Hepatocyte (in vitro differentiated cells): ENCODE measurements around the gene SHROOM3.

ENCODE experiments used
- CTCF ChIP-seq: fragments of 200-600 bp; sonication (generic); IDR thresholded peaks from 2 replicates; pipeline ENCODE4 v1.5.1; 2016; ENCODE audit warnings: antibody characterized with exemption, mild to moderate bottlenecking; ENCODE audit not compliant: poor library complexity
- EZH2phosphoT487 ChIP-seq: fragments of 200-600 bp; sonication (generic); IDR thresholded peaks from one replicate; pipeline ENCODE4 v1.6.1; 2018; ENCODE audit warnings: antibody characterized with exemption, mild to moderate bottlenecking, low read depth, moderate library complexity; ENCODE audit not compliant: unreplicated experiment, severe bottlenecking

- TF ChIP-seq CTCF: no peak
- TF ChIP-seq EZH2phosphoT487: no peak
Observed at GRCh38 chr4:76706581-76706980, 271.6 kb downstream of the SHROOM3 start.
